Measurements from ENCODE around the gene OPHN1.

DNA sequence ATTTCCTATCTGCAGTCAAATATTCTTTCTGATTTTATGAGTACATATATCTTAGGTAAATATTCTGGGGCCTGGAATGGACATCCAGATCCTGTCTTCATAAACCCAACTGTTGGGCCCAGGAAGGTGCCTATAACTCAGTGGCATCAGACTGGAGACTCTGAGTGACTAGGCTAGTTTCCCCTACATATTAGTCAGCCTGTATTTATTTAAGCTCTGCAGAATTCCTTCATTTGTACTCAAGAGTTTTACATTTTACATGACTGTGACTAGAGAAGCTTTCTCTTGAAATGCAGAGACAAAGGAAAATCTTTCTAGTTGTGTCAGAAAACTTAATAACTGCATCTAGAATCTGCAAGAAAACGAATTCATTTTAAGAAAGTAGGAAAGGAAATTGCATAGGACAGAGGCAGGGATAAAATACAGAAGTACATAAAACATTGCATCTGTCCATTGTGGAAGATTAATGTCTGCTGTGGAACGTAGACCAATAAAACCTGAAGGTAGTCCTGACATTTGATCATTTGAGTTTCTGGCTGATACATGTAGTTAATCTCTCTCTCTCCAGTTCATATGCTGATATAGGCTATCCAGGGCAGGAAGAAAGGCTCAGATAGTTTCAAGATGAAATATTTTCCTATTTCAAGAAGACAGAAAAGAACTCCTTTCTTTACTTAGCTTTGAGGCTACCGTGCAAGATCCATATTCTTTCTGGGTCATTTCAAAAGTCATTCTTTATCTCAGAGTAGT is 78.2 kb downstream of the OPHN1 start:
- TF ChIP-seq, protein P1, sequence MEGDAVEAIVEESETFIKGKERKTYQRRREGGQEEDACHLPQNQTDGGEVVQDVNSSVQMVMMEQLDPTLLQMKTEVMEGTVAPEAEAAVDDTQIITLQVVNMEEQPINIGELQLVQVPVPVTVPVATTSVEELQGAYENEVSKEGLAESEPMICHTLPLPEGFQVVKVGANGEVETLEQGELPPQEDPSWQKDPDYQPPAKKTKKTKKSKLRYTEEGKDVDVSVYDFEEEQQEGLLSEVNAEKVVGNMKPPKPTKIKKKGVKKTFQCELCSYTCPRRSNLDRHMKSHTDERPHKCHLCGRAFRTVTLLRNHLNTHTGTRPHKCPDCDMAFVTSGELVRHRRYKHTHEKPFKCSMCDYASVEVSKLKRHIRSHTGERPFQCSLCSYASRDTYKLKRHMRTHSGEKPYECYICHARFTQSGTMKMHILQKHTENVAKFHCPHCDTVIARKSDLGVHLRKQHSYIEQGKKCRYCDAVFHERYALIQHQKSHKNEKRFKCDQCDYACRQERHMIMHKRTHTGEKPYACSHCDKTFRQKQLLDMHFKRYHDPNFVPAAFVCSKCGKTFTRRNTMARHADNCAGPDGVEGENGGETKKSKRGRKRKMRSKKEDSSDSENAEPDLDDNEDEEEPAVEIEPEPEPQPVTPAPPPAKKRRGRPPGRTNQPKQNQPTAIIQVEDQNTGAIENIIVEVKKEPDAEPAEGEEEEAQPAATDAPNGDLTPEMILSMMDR (IDR thresholded peaks at IDR 0.05): no peak
- no peak for TF ChIP-seq POLR2A (IDR thresholded peaks at IDR 0.05)

All from adrenal gland (tissue), 5 donors.